Neural progenitor cell (in vitro differentiated cells): ENCODE results near the gene ADAMTSL1. TPM values are rescaled to one million over a fixed set of nuclear protein-coding genes. Genes with fewer than 3 reads are reported as not detected.

ENCODE experiments used
- DNase-seq: peaks from one replicate; pipeline ENCODE4 v3.0.0-alpha.2; 2016; ENCODE audit warnings: low spot score
- H2AFZ ChIP-seq: fragments of 200-600 bp; sonication (generic); replicated peaks from 2 replicates; pipeline ENCODE4 v1.6.1; 2016; ENCODE audit warnings: antibody characterized with exemption
- H3F3A ChIP-seq: fragments of 200-600 bp; sonication (generic); 2 replicates; pipeline ENCODE4 v1.6.1; 2016; ENCODE audit warnings: antibody characterized with exemption, low read depth
- H3K27ac ChIP-seq: fragments of 200-600 bp; sonication (generic); 2 replicates; pipeline ENCODE4 v1.5.1; 2016; ENCODE audit warnings: mild to moderate bottlenecking
- H3K27me3 ChIP-seq: fragments of 200-600 bp; sonication (generic); 2 replicates; pipeline ENCODE4 v1.6.1; 2016; ENCODE audit warnings: mild to moderate bottlenecking, moderate library complexity
- H3K36me3 ChIP-seq: fragments of 200-600 bp; sonication (generic); 2 replicates; pipeline ENCODE4 v1.5.1; 2016
- H3K4me1 ChIP-seq: fragments of 200-600 bp; sonication (generic); 2 replicates; pipeline ENCODE4 v1.6.1; 2016; ENCODE audit warnings: mixed run types
- H3K4me2 ChIP-seq: fragments of 200-600 bp; sonication (generic); 2 replicates; pipeline ENCODE4 v1.6.1; 2016
- H3K4me3 ChIP-seq: fragments of 200-600 bp; sonication (generic); 2 replicates; pipeline ENCODE4 v1.5.1; 2016
- H3K79me2 ChIP-seq: fragments of 200-600 bp; sonication (generic); 2 replicates; pipeline ENCODE4 v1.6.1; 2016; ENCODE audit warnings: low read depth
- H3K9ac ChIP-seq: fragments of 200-600 bp; sonication (generic); 2 replicates; pipeline ENCODE4 v1.6.1; 2016
- H3K9me3 ChIP-seq: fragments of 200-600 bp; sonication (generic); 2 replicates; pipeline ENCODE4 v1.5.1; 2016; ENCODE audit warnings: low read depth
- H4K20me1 ChIP-seq: fragments of 200-600 bp; sonication (generic); 2 replicates; pipeline ENCODE4 v1.6.1; 2016; ENCODE audit warnings: low read depth
- H3K27ac Mint-ChIP-seq: 3 replicates; pipeline ENCODE4 v1.8.0; 2021; ENCODE audit warnings: mixed read lengths
- H3K27me3 Mint-ChIP-seq: 2 replicates; pipeline ENCODE4 v1.8.0; 2022; ENCODE audit warnings: low read depth, mild to moderate bottlenecking, inconsistent platforms, moderate library complexity, mixed read lengths; ENCODE audit not compliant: insufficient read depth
- H3K36me3 Mint-ChIP-seq: 3 replicates; pipeline ENCODE4 v1.8.0; 2021; ENCODE audit warnings: mixed read lengths
- H3K4me1 Mint-ChIP-seq: 3 replicates; pipeline ENCODE4 v1.8.0; 2021; ENCODE audit warnings: mixed read lengths
- H3K4me3 Mint-ChIP-seq: 3 replicates; pipeline ENCODE4 v1.8.0; 2021; ENCODE audit warnings: mild to moderate bottlenecking, moderate library complexity, mixed read lengths
- H3K9me3 Mint-ChIP-seq: 3 replicates; pipeline ENCODE4 v1.8.0; 2020; ENCODE audit warnings: mixed read lengths
- EZH2 ChIP-seq: fragments of 200-600 bp; sonication (generic); IDR thresholded peaks from 2 replicates; pipeline ENCODE4 v1.6.1; 2017; ENCODE audit warnings: antibody characterized with exemption, mild to moderate bottlenecking, moderate library complexity
- EZH2phosphoT487 ChIP-seq: fragments of 200-600 bp; sonication (generic); IDR thresholded peaks from 2 replicates; pipeline ENCODE4 v1.6.1; 2017; ENCODE audit warnings: antibody characterized with exemption
- total RNA-seq: library from RNA; depleted of rRNA; stranded (reverse); fragments of >200 nt; gene quantifications from 2 replicates; pipeline ENCODE4 v1.2.3, GENCODE V29; 2015; ENCODE audit warnings: low replicate concordance
- TF ChIP-seq, protein P1 (sequence below): fragments of 200-600 bp; sonication (generic); IDR thresholded peaks from 2 replicates; pipeline ENCODE4 v1.5.1; 2017; ENCODE audit warnings: antibody characterized with exemption, mild to moderate bottlenecking

ADAMTSL1 gene
- total RNA-seq, 1 donor from 2014 or later = 0.73 TPM

DNA sequence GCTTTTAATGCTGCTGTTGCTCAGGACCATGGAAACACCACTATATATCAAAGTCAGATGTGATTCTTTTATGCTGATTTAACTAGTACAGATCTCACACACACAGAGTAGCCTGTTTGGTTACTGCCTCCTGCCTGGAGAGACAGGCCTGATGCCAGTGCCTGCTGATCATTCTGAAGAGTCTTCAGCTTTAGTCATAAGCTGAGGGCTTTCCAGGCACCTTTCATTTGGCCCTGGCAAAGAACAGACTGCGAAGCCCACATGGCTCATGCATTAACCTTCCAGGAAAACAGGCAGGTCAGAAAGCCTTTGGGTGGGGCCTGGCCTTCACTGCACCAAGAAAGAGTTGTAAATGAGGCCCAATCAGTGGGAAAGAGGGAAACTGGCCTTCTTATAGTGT, 414.3 kb downstream of the ADAMTSL1 start:
- peaks cover 6% of the 10 kb centered on the region for H3K9me3 Mint-ChIP-seq
- no peak overlapping the region for H3K4me3 Mint-ChIP-seq
- TF ChIP-seq, protein P1, sequence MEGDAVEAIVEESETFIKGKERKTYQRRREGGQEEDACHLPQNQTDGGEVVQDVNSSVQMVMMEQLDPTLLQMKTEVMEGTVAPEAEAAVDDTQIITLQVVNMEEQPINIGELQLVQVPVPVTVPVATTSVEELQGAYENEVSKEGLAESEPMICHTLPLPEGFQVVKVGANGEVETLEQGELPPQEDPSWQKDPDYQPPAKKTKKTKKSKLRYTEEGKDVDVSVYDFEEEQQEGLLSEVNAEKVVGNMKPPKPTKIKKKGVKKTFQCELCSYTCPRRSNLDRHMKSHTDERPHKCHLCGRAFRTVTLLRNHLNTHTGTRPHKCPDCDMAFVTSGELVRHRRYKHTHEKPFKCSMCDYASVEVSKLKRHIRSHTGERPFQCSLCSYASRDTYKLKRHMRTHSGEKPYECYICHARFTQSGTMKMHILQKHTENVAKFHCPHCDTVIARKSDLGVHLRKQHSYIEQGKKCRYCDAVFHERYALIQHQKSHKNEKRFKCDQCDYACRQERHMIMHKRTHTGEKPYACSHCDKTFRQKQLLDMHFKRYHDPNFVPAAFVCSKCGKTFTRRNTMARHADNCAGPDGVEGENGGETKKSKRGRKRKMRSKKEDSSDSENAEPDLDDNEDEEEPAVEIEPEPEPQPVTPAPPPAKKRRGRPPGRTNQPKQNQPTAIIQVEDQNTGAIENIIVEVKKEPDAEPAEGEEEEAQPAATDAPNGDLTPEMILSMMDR = no peak
- TF ChIP-seq EZH2phosphoT487 (no peak), EZH2 (no peak)

DNA sequence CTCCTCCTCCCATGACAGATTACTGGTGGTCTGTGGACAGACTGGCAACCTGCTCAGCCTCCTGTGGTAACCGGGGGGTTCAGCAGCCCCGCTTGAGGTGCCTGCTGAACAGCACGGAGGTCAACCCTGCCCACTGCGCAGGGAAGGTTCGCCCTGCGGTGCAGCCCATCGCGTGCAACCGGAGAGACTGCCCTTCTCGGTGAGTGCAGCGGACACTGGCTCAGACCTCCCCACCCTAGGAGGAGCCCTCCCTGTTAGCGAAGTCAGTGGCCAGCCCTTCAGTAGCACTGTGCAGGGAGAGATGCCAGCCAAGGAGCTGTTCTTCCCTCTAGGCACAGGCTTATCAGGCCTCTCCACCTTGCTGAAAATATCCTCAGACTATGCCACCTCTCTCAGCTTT, 415.6 kb downstream of the ADAMTSL1 start:
- no peak overlapping the region for H3K4me3 Mint-ChIP-seq
- Histone ChIP-seq H3K9ac (no peak overlapping the region), H2AFZ (no peak overlapping the region), H3K9me3 (no peaks in the 10 kb centered on the region), H3K4me3 (no peak overlapping the region), H4K20me1 (no peaks in the 10 kb centered on the region), H3F3A (no peaks in the 10 kb centered on the region), H3K27me3 (no peaks in the 10 kb centered on the region), H3K36me3 (no peaks in the 10 kb centered on the region), H3K4me2 (no peak overlapping the region), H3K4me1 (no peaks in the 10 kb centered on the region), H3K79me2 (no peaks in the 10 kb centered on the region), H3K27ac (no peak overlapping the region)
- no peaks in the 10 kb centered on the region for H3K36me3 Mint-ChIP-seq
- TF ChIP-seq, protein P1 = no peak
- no peak for TF ChIP-seq EZH2phosphoT487
- TF ChIP-seq EZH2 = no peak
- H3K27me3 Mint-ChIP-seq = peaks cover 2% of the 10 kb centered on the region
- DNase-seq = no peak
- peaks cover 3% of the 10 kb centered on the region for H3K9me3 Mint-ChIP-seq
- no peak overlapping the region for H3K27ac Mint-ChIP-seq
- H3K4me1 Mint-ChIP-seq = no peaks in the 10 kb centered on the region

More for the DNA sequence above, 414.3 kb downstream of the ADAMTSL1 start:
- Mint-ChIP-seq H3K27ac (no peak overlapping the region), H3K4me1 (no peaks in the 10 kb centered on the region), H3K36me3 (no peaks in the 10 kb centered on the region), H3K27me3 (peaks cover 2% of the 10 kb centered on the region)
- Histone ChIP-seq H3K9me3 (no peaks in the 10 kb centered on the region), H3K4me2 (no peak overlapping the region), H3K27me3 (no peaks in the 10 kb centered on the region), H3K79me2 (no peaks in the 10 kb centered on the region), H3K27ac (no peak overlapping the region), H3F3A (no peaks in the 10 kb centered on the region), H3K9ac (no peak overlapping the region), H3K4me3 (no peak overlapping the region), H3K36me3 (no peaks in the 10 kb centered on the region), H2AFZ (no peak overlapping the region), H3K4me1 (no peaks in the 10 kb centered on the region), H4K20me1 (no peaks in the 10 kb centered on the region)
- no peak for DNase-seq

DNA sequence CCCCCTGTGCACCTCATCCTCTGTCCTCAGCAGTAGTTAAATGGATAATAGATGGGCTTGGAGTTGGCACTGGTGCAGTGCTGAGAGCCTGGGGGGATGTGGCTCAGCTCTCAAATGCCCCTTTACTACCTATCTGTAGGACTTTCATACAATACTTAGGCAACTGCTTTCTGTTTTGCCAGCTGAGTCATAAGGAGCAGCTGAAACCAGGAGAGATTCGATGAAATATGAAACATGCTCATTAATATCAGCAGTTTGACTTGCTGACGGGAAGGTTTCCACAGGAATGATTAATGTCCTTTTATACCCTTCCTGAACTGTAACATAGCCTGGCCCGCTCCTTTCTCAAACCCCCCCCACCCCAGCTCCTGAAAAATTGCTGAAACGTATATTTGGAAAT, 416.4 kb downstream of the ADAMTSL1 start:
- Mint-ChIP-seq H3K27me3 (peaks cover 2% of the 10 kb centered on the region), H3K27ac (no peak overlapping the region), H3K4me3 (no peak overlapping the region), H3K9me3 (peaks cover 6% of the 10 kb centered on the region), H3K4me1 (no peaks in the 10 kb centered on the region), H3K36me3 (no peaks in the 10 kb centered on the region)
- no peaks in the 10 kb centered on the region for H3K27me3 ChIP-seq
- no peak overlapping the region for H3K9ac ChIP-seq
- no peak for TF ChIP-seq EZH2phosphoT487
- no peak for TF ChIP-seq EZH2
- TF ChIP-seq, protein P1 = no peak
- H3K9me3 ChIP-seq = no peaks in the 10 kb centered on the region
- no peak overlapping the region for H3K4me2 ChIP-seq
- DNase-seq = no peak
- H3K4me1 ChIP-seq = no peaks in the 10 kb centered on the region
- H4K20me1 ChIP-seq = no peaks in the 10 kb centered on the region
- no peaks in the 10 kb centered on the region for H3F3A ChIP-seq
- H2AFZ ChIP-seq = no peak overlapping the region
- H3K27ac ChIP-seq = no peak overlapping the region
- no peaks in the 10 kb centered on the region for H3K36me3 ChIP-seq
- no peaks in the 10 kb centered on the region for H3K79me2 ChIP-seq
- no peak overlapping the region for H3K4me3 ChIP-seq
